WTC11 (cell line): ENCODE measurements around the gene KLHDC3. TPM values are rescaled to one million over a fixed set of nuclear protein-coding genes. Genes with fewer than 3 reads are reported as not detected.

Experiments
- ATAC-seq: fragments of 200-7000 bp; cut with Tn5 transposase; 2 replicates; pipeline ENCODE4 v1.10.0; 2021; ENCODE audit warnings: mild to moderate bottlenecking, moderate library complexity
- CTCF ChIA-PET: fragments of 300-600 bp; sonication (Branson Sonifier 250); formaldehyde crosslinking; loops from one replicate; lab custom pipeline; 2021; ENCODE audit warnings: antibody characterized with exemption; lab: Charles Lee
- POLR2A ChIA-PET: fragments of 350-600 bp; sonication (Branson Sonifier 250); formaldehyde crosslinking; loops from one replicate; lab custom pipeline; 2021; ENCODE audit warnings: antibody characterized with exemption; lab: Charles Lee
- DNase-seq: peaks from one replicate; pipeline ENCODE4 v3.0.0; 2021; ENCODE audit warnings: low spot score
- H3K27ac Mint-ChIP-seq: 2 replicates; pipeline ENCODE4 v1.8.0; 2021; ENCODE audit warnings: mixed read lengths
- H3K27me3 Mint-ChIP-seq: 2 replicates; pipeline ENCODE4 v1.8.0; 2021; ENCODE audit warnings: low read depth, mild to moderate bottlenecking, moderate library complexity, mixed read lengths
- H3K36me3 Mint-ChIP-seq: 2 replicates; pipeline ENCODE4 v1.8.0; 2021; ENCODE audit warnings: mixed read lengths
- H3K4me1 Mint-ChIP-seq: 2 replicates; pipeline ENCODE4 v1.8.0; 2022; ENCODE audit warnings: mixed read lengths
- H3K4me3 Mint-ChIP-seq: 2 replicates; pipeline ENCODE4 v1.8.0; 2021; ENCODE audit warnings: mild to moderate bottlenecking, moderate library complexity, mixed read lengths
- H3K9me3 Mint-ChIP-seq: 2 replicates; pipeline ENCODE4 v1.8.0; 2021; ENCODE audit warnings: mixed read lengths
- ARID4B ChIP-seq: sonication (generic); formaldehyde crosslinking; IDR thresholded peaks from 2 replicates; pipeline ENCODE4 v1.8.0; 2023; ENCODE audit warnings: missing genetic modification reagents, mild to moderate bottlenecking, borderline replicate concordance
- ATF1 ChIP-seq: sonication (generic); formaldehyde crosslinking; IDR thresholded peaks from 2 replicates; pipeline ENCODE4 v1.8.1; 2023; ENCODE audit warnings: mild to moderate bottlenecking, moderate library complexity, missing genetic modification reagents
- ATF6 ChIP-seq: sonication (generic); formaldehyde crosslinking; IDR thresholded peaks from 2 replicates; pipeline ENCODE4 v1.8.1; 2023; ENCODE audit warnings: mild to moderate bottlenecking, missing genetic modification reagents
- ESRRA ChIP-seq: sonication (generic); formaldehyde crosslinking; IDR thresholded peaks from 2 replicates; pipeline ENCODE4 v1.8.1; 2022; ENCODE audit warnings: mild to moderate bottlenecking, missing genetic modification reagents, borderline replicate concordance
- FOXK1 ChIP-seq: sonication (generic); formaldehyde crosslinking; IDR thresholded peaks from 2 replicates; pipeline ENCODE4 v1.8.0; 2022; ENCODE audit warnings: mild to moderate bottlenecking, moderate library complexity, missing genetic modification reagents
- FOXP1 ChIP-seq: sonication (generic); formaldehyde crosslinking; IDR thresholded peaks from 2 replicates; pipeline ENCODE4 v1.8.0; 2022; ENCODE audit warnings: missing genetic modification reagents, mild to moderate bottlenecking, moderate library complexity, borderline replicate concordance
- GABPB1 ChIP-seq: sonication (generic); formaldehyde crosslinking; IDR thresholded peaks from 2 replicates; pipeline ENCODE4 v1.8.1; 2023; ENCODE audit warnings: mild to moderate bottlenecking, missing genetic modification reagents
- GTF2I ChIP-seq: fragments of 250-450 bp; sonication (Bioruptor Pico); conservative IDR thresholded peaks from 2 replicates; pipeline ENCODE4 v1.4.0; 2021; ENCODE audit warnings: mild to moderate bottlenecking
- KAT7 ChIP-seq: sonication (generic); formaldehyde crosslinking; IDR thresholded peaks from 2 replicates; pipeline ENCODE4 v1.8.1; 2023; ENCODE audit warnings: missing genetic modification reagents, mild to moderate bottlenecking, borderline replicate concordance
- MYBL2 ChIP-seq: sonication (generic); formaldehyde crosslinking; IDR thresholded peaks from 2 replicates; pipeline ENCODE4 v1.8.1; 2023; ENCODE audit warnings: mild to moderate bottlenecking, moderate library complexity, missing genetic modification reagents
- NR1H2 ChIP-seq: sonication (generic); formaldehyde crosslinking; IDR thresholded peaks from 2 replicates; pipeline ENCODE4 v1.9.0; 2021; ENCODE audit warnings: mild to moderate bottlenecking, moderate library complexity, missing genetic modification reagents
- NR2C2 ChIP-seq: sonication (generic); formaldehyde crosslinking; IDR thresholded peaks from 2 replicates; pipeline ENCODE4 v1.8.0; 2022; ENCODE audit warnings: mild to moderate bottlenecking, missing genetic modification reagents
- SMAD3 ChIP-seq: sonication (generic); formaldehyde crosslinking; IDR thresholded peaks from 2 replicates; pipeline ENCODE4 v1.8.0; 2022; ENCODE audit warnings: missing genetic modification reagents, mild to moderate bottlenecking, borderline replicate concordance
- ZMAT4 ChIP-seq: fragments of 250-450 bp; sonication (Bioruptor Pico); IDR thresholded peaks from 2 replicates; pipeline ENCODE4 v1.9.0; 2021; ENCODE audit warnings: mild to moderate bottlenecking
- ZNF121 ChIP-seq: sonication (generic); formaldehyde crosslinking; IDR thresholded peaks from 2 replicates; pipeline ENCODE4 v1.8.0; 2023; ENCODE audit warnings: missing genetic modification reagents
- ZNF219 ChIP-seq: sonication (generic); formaldehyde crosslinking; IDR thresholded peaks from 2 replicates; pipeline ENCODE4 v1.8.0; 2023; ENCODE audit warnings: missing genetic modification reagents, mild to moderate bottlenecking, borderline replicate concordance
- ZNF232 ChIP-seq: sonication (generic); formaldehyde crosslinking; IDR thresholded peaks from 2 replicates; pipeline ENCODE4 v1.8.0; 2022; ENCODE audit warnings: mild to moderate bottlenecking, missing genetic modification reagents
- ZNF317 ChIP-seq: sonication (generic); formaldehyde crosslinking; IDR thresholded peaks from 2 replicates; pipeline ENCODE4 v1.8.1; 2023; ENCODE audit warnings: low read depth, mild to moderate bottlenecking, moderate library complexity, missing genetic modification reagents, borderline replicate concordance
- ZNF423 ChIP-seq: fragments of 250-450 bp; sonication (Bioruptor Pico); IDR thresholded peaks from 2 replicates; pipeline ENCODE4 v2.1.2; 2022; ENCODE audit warnings: mild to moderate bottlenecking, moderate library complexity
- ZNF671 ChIP-seq: fragments of 250-450 bp; sonication (Bioruptor Pico); IDR thresholded peaks from 2 replicates; pipeline ENCODE4 v1.8.0; 2021; ENCODE audit warnings: mild to moderate bottlenecking
- ZSCAN18 ChIP-seq: fragments of 250-450 bp; sonication (Bioruptor Pico); IDR thresholded peaks from 2 replicates; pipeline ENCODE4 v2.1.2; 2022; ENCODE audit warnings: mild to moderate bottlenecking, moderate library complexity
- total RNA-seq: library from RNA; stranded (reverse); gene quantifications from 3 replicates; pipeline ENCODE4 v1.2.3, GENCODE V29; 2021
- TF ChIP-seq, protein P1 (sequence below): fragments of 250-450 bp; sonication (Bioruptor Pico); IDR thresholded peaks from 2 replicates; pipeline ENCODE4 v1.9.0; 2021; ENCODE audit warnings: mild to moderate bottlenecking
- TF ChIP-seq, protein P2 (sequence below): fragments of 250-450 bp; sonication (Bioruptor Pico); conservative IDR thresholded peaks from 2 replicates; pipeline ENCODE4 v1.9.0; 2021; ENCODE audit warnings: mild to moderate bottlenecking

KLHDC3 gene
- total RNA-seq, 1 experiment from 2014 or later = 172 TPM

GRCh38 chr6:43037197-43037596 is 23.1 kb downstream of the KLHDC3 start:
- H3K4me3 Mint-ChIP-seq = no peak overlapping the region
- H3K36me3 Mint-ChIP-seq = peaks cover 44% of the 10 kb centered on the region
- POLR2A ChIA-PET = no interaction called here
- no peaks in the 10 kb centered on the region for H3K9me3 Mint-ChIP-seq
- CTCF ChIA-PET = interaction anchor here (0.5 kb wide), 1 partner anchor 155 kb away, joined by 4 read pairs; no protein-coding TSS in a partner anchor
- DNase-seq (no peak), ATAC-seq (peak; percentile 65; the same call in 1 of the 2 replicates)
- TF ChIP-seq ATF1 (CRISPR knock-in tag) (no peak), FOXK1 (CRISPR knock-in tag) (no peak), GTF2I (no peak), GABPB1 (CRISPR knock-in tag) (no peak), ZNF317 (CRISPR knock-in tag) (no peak), ARID4B (CRISPR knock-in tag) (no peak), ZMAT4 (CRISPR knock-in tag) (no peak), ZNF121 (no peak), NR2C2 (CRISPR knock-in tag) (no peak)
- H3K4me1 Mint-ChIP-seq = no peaks in the 10 kb centered on the region
- H3K27ac Mint-ChIP-seq = no peak overlapping the region
- no peaks in the 10 kb centered on the region for H3K27me3 Mint-ChIP-seq

GRCh38 chr6:43037706-43038105 is 23.7 kb downstream of the KLHDC3 start:
- H3K4me3 Mint-ChIP-seq = no peak overlapping the region
- no peaks in the 10 kb centered on the region for H3K9me3 Mint-ChIP-seq
- POLR2A ChIA-PET = no interaction called here
- peaks cover 46% of the 10 kb centered on the region for H3K36me3 Mint-ChIP-seq
- ATAC-seq (no peak), DNase-seq (no peak)
- H3K27ac Mint-ChIP-seq = no peak overlapping the region
- no peaks in the 10 kb centered on the region for H3K27me3 Mint-ChIP-seq
- CTCF ChIA-PET = no interaction called here
- no peaks in the 10 kb centered on the region for H3K4me1 Mint-ChIP-seq
- TF ChIP-seq ZSCAN18 (no peak), ATF6 (CRISPR knock-in tag) (no peak), MYBL2 (CRISPR knock-in tag) (no peak), ZNF671 (CRISPR knock-in tag) (no peak), KAT7 (CRISPR knock-in tag) (no peak), FOXP1 (CRISPR knock-in tag) (no peak), ESRRA (CRISPR knock-in tag) (no peak), ZMAT4 (CRISPR knock-in tag) (no peak), NR1H2 (CRISPR knock-in tag) (no peak), FOXK1 (CRISPR knock-in tag) (no peak), ZNF232 (CRISPR knock-in tag) (no peak), ZNF423 (CRISPR knock-in tag) (no peak), SMAD3 (CRISPR knock-in tag) (no peak), ZNF219 (no peak)
- TF ChIP-seq, protein P1, sequence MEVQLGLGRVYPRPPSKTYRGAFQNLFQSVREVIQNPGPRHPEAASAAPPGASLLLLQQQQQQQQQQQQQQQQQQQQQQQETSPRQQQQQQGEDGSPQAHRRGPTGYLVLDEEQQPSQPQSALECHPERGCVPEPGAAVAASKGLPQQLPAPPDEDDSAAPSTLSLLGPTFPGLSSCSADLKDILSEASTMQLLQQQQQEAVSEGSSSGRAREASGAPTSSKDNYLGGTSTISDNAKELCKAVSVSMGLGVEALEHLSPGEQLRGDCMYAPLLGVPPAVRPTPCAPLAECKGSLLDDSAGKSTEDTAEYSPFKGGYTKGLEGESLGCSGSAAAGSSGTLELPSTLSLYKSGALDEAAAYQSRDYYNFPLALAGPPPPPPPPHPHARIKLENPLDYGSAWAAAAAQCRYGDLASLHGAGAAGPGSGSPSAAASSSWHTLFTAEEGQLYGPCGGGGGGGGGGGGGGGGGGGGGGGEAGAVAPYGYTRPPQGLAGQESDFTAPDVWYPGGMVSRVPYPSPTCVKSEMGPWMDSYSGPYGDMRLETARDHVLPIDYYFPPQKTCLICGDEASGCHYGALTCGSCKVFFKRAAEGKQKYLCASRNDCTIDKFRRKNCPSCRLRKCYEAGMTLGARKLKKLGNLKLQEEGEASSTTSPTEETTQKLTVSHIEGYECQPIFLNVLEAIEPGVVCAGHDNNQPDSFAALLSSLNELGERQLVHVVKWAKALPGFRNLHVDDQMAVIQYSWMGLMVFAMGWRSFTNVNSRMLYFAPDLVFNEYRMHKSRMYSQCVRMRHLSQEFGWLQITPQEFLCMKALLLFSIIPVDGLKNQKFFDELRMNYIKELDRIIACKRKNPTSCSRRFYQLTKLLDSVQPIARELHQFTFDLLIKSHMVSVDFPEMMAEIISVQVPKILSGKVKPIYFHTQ = no peak
- TF ChIP-seq, protein P2, sequence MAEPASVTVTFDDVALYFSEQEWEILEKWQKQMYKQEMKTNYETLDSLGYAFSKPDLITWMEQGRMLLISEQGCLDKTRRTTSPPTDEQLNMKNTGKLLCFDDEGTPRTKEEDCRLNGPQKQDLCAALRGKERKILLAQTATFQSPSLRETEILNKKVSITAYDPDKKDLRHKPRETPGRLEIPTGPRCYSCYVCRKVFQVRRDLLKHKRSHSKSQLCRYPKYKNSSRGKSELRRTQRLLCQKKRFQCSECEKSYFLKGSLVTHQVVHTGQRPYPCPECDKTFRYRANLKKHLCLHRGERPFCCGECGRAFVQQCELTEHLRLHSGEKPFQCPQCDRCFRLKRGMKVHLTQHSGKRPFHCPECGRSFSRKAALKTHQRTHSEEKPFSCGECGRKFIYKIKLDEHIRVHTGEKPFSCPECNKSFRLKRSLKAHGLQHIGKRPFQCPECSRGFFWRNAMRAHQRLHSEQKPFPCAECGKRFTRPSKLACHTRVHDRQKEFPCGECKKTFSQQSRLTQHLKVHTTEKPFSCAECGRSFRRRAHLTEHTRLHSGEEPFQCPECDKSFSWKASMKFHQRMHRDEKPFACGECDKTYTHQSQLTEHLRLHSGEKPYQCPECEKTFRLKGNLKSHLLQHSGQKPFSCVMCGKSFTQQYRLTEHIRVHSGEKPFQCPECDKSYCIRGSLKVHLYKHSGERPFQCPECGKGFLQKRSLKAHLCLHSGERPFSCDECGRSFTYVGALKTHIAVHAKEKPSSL = no peak
